ENCODE data around the gene SASH1.
"Not testable (repeated sequence)": the region's sequence is repeated elsewhere in the genome, so short reads cannot be mapped to it uniquely, and the experiment has no call there.

SASH1 gene

DNA sequence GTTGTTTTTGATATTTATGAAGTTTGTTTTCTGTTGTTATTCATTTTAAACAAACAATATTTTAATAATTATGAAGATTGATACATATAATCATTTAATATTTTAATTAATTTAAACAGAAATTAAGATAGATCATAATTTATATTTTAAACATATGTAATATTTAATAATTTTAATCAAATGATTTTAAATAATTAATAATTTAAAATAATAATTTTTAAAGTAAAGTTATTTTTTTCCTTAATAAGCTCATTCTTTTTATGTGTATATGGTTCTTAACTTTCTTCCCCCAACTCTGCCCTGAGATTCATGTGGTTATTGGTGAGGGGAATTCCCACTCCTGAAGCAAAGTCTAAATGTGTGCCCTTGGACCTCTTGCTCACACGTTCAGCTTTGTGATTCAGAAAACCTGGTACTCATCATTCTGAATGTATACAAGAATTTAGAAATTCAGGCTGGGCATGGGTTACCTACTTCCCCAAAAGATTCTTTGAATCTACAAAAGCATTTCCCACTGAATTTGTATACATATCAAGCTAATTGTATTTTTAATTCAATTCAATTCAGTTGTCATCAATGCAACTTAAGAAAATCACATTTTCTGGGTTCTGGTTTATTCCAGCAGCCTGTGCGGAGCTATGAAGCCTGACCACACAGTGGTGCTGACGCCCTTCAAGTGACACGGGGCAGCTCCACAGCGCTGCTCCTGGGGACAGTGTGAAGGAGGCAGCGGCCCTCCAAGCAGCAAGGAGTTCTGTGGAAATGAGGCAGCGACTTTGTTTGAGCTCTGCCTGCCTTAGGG lies 235.2 kb downstream of the SASH1 start:
- in situ Hi-C loops (cut with HindIII; ENCODE audit: low pct_ligation_motif_present, low pct_unique_long_range_greater_than_20kb, low sequenced_read_pairs) = no loop called here
- peak; percentile 76 for DNase-seq

DNA sequence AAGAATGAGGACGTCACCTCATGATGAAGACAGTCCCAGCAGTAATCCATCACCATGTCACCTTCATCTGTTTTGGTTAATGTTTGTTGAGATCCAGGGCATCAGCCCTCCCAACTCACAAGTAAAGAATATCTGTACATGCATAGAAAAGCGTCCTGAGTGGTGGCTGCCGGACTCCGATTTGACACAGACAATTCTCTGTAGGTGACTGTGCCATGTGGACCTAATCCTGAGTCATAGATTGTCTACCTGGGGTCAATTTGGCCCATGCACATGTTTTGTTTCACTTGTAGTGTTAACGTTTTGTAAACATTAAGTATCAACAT lies 235.8 kb downstream of the SASH1 start:
- DNase-seq = no peak
- in situ Hi-C loops (cut with HindIII; ENCODE audit: low pct_ligation_motif_present, low pct_unique_long_range_greater_than_20kb, low sequenced_read_pairs) = no loop called here

DNA sequence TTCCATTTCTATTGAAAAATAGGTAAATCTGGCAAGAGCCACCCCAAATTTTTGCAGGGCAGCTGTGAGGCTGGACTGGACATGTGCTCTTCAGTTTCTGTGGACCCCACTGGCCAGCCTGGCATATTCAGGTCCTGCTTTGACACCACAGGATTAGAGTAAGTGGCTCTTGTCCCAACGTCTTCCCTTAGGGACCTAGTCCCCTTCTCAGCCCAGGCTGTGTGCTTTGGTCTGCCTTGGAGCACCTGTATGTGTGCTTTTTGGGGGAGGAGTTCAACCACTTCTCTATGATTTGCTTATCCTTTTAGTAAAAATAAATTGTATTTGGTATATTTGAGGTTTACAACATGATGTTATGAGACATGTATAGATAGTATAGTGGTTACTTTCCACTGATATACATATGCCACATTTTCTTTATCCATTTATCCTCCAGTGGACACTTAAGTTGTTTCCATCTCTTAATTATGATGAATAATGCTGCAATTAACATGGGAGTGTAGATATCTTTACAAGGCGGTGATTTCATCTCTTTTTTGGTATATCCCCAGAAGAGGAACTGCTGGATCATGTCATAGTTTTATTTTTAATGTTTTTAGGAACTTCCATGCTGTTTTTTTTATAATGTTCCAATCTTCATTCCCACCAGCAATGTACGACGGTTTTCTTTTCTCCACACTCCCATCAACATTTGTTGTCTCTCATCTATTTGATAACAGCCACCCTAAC lies 236.4 kb downstream of the SASH1 start:
- in situ Hi-C loops (cut with HindIII; ENCODE audit: low pct_ligation_motif_present, low pct_unique_long_range_greater_than_20kb, low sequenced_read_pairs) = no loop called here
- DNase-seq = no peak

DNA sequence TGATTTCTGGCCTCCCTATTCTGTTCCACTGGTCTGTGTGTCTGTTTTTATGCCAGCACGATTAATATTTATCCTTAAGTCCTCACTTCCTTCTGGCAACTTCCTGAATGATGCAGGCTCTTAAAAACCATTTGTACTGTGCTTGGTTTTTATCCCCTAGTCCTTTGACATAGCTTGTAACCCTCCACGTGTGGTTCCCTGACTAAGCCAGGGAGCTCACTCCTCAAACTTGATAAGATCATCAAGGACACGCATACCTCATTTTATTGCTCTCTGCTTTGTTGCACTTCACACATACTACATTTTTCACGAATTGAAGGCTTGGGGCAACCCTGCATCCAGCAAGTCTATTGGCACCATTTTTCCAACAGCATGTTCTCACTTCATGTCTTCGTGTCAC lies 237.8 kb downstream of the SASH1 start:
- DNase-seq = no peak
- in situ Hi-C loops (cut with HindIII; ENCODE audit: low pct_ligation_motif_present, low pct_unique_long_range_greater_than_20kb, low sequenced_read_pairs) = no loop called here

DNA sequence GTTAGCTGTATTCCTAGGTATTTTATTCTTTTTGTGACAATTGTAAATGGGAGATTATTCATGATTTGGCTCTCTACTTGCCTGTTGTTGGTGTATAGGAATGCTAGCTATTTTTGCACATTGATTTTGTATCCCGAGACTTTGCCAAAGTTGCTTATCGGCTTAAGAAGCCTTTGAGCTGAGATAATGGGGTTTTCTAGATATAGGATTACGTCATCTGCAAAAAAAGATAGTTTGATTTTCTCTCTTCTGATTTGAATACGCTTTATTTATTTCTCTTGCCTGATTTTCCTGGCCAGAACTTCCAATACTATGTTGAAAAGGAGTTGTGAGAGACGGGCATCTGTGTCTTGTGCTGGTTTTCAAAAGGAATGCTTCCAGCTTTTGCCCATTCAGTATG lies 241.0 kb downstream of the SASH1 start:
- no peak for DNase-seq
- in situ Hi-C loops (cut with HindIII; ENCODE audit: low pct_ligation_motif_present, low pct_unique_long_range_greater_than_20kb, low sequenced_read_pairs) = no loop called here

DNA sequence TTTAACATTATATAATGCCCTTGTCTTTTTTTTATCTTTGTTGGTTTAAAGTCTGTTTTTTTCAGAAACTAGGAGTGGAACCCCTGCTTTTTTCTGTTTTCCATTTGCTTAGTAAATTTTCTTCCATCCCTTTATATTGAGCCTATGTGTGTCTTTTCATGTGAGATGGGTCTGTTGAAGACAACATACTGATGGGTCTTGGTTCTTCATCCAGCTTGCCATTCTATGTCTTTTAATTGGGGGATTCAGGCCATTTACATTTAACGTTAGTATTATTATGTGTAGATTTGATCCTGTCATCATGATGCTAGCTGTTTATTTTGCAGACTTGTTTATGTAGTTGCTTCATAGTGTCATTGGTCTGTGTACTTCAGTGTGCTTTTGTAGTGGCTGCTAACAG lies 243.0 kb downstream of the SASH1 start:
- in situ Hi-C loops (cut with HindIII; ENCODE audit: low pct_ligation_motif_present, low pct_unique_long_range_greater_than_20kb, low sequenced_read_pairs); DNase-seq: not testable (repeated sequence)

DNA sequence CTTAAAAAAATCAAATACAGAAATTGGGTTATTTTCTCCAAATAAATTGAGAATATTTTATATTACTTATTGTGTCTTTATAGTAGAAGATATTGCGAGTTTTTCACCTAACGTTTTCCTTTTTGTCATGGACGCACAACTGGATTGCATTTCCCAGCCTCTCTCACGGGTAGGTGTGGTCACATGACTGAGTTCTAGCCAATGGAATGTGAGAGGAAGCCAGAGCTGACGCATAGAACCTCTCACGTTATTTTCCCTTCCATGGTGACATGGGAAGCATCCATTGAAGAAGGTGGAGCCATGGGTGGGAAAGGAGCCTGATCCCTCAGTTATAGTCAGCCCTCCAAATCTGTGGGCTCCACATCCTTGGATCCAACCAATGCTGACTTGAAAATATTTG lies 248.2 kb downstream of the SASH1 start:
- in situ Hi-C loops (cut with HindIII; ENCODE audit: low pct_ligation_motif_present, low pct_unique_long_range_greater_than_20kb, low sequenced_read_pairs) = no loop called here
- DNase-seq = no peak

DNA sequence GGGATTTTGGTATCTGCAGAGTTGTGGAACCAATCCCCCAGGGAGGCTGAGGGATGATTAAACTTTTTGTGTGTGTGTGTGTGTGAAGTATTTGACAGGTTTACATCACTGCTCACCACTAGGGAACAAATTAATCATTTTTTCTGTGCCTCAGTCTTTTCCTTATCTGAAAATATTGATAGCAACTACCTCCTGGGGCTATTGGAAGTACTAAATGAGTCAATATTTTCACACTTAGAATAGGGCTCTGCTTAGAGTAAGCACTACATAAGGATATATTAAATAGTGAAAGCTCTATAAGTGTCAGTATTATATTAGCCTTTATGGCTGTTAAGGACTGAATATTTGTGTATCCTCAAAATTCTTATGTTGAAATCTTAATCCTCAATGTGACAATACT lies 249.0 kb downstream of the SASH1 start:
- no peak for DNase-seq
- in situ Hi-C loops (cut with HindIII; ENCODE audit: low pct_ligation_motif_present, low pct_unique_long_range_greater_than_20kb, low sequenced_read_pairs) = no loop called here

DNA sequence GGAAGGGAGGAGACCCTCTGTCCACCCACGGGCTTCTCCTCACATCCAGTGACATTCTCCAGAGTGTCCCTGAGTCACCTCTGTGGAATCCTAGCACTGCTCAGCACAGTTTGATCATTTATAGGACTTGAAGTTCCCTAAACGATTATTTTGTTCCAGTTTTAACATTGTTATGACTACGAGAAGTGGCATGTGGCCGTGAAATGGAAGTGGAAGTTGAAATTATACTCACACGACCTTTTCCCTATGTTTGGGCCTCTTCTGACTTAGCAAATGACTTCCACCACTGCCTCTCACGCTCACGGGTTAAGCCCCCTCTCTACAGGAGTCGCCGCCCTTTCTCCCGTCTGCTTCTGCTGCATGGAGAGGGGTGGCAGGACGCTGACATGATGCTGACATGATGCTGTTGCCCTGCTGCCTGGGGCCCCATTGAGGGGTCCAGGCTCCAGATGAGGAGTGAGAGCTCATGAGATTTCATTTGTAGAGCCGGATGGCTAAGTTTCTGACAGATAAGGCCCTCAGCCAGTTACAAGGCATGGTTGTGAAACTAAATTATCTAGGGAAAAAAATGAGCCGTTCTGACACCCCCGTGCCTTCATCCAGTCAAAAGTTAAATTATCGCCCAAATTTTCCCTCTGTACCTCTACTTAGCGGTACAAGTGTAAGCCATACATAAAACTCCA lies 250.6 kb downstream of the SASH1 start:
- DNase-seq = peak; percentile 52
- in situ Hi-C loops (cut with HindIII; ENCODE audit: low pct_ligation_motif_present, low pct_unique_long_range_greater_than_20kb, low sequenced_read_pairs) = no loop called here

DNA sequence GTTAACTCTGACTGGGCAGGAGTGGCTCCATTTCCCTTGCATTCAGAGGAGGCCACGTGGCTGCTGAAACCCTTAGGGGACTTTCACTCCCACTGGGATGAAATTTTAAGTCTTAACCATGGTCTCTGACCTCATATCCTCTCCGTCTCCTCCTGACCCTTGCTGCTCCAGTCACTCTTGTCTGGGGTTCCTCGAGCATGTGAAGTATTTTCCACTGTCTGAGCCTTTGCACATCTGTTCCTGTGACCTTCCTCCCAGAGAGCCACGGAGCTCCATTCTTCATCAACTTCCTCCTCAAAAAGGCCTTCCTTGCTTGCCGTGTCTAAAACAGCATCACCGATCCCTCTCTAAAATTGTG lies 251.2 kb downstream of the SASH1 start:
- in situ Hi-C loops (cut with HindIII; ENCODE audit: low pct_ligation_motif_present, low pct_unique_long_range_greater_than_20kb, low sequenced_read_pairs) = no loop called here
- DNase-seq = no peak

DNA sequence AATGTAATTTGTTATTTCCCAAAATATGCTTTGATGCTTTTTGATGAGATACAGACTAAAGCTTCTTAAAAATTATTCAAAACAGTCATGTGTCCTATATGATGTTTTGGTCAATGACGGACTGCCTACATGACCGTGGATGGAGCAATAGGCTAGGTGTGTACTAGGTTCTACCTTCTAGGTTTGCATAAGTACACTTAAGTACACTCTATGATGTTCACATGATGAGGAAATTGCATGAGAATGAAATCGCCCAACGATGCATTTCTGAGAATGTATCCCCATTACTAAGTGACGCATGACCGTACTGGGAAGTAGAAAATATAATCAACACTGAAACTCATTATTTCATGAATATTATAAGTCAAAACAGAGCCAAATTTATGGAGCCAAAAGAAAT lies 252.9 kb downstream of the SASH1 start:
- in situ Hi-C loops (cut with HindIII; ENCODE audit: low pct_ligation_motif_present, low pct_unique_long_range_greater_than_20kb, low sequenced_read_pairs) = no loop called here
- no peak for DNase-seq

DNA sequence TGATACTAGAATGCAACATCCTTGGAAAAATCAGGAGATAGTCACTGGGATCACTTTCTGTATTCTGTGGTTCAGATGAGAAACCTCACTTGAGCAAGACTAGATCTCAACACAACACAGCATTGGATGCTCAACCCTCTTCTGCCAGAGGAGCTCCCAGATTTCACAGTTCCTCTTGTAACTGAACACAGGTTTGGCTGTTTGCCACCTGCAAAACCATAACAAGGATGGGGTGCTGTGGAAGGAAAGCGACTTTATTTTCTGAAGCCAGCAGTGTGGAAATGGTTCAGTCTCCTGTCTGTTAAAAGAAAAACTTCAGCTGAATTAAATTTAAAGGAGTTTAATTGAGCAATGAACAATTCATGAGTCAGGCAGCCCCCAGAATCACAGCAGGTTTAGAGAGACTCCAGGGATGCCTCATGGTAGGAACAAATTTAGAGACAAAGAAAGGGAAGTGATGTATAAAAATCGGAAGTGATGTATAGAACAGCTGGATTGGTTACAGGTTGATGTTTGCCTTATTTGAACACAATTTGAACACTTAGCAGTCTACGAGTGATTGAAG lies 254.3 kb downstream of the SASH1 start:
- in situ Hi-C loops (cut with HindIII; ENCODE audit: low pct_ligation_motif_present, low pct_unique_long_range_greater_than_20kb, low sequenced_read_pairs) = no loop called here
- no peak for DNase-seq

DNA sequence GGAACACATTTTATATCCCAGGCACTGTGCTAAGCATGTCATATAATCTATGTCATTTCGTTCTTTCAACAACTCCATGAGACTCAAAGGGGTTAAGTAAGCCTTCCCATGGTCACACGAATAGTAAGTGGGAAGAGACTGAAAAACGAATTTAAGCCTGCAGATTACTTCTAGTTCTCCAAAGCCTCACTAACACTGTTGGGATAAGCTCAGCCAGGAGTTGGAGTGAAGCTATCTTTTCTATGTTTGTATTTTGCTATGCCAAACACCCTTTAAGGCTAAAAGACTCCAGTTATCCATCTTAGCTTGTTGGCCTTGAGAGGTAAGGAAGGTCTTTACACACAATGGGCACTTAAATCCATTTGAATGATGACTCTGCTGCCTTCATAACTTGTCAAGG lies 256.1 kb downstream of the SASH1 start:
- in situ Hi-C loops (cut with HindIII; ENCODE audit: low pct_ligation_motif_present, low pct_unique_long_range_greater_than_20kb, low sequenced_read_pairs) = no loop called here

DNA sequence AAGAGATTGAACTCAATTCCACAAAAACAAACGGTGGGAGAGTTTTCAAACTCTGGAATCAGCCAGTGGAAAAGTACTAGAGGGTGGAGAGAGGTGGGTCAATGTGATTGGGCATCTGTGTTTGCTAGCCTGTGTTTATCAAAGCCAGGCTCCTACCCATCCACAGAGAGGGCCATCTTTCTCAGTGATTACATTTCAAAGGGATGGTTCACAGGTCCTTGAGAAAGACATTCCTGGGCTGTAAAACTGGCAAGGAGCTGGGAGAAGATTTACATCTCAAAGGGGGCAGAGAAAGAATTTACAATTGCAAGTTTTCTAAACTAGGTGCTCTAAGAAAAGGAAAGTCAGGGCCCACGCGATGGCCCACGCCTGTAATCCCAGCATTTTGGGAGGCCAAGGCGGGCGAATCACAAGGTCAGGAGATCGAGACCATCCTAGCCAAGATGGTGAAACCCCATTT lies 257.4 kb downstream of the SASH1 start:
- DNase-seq = no peak
- in situ Hi-C loops (cut with HindIII; ENCODE audit: low pct_ligation_motif_present, low pct_unique_long_range_greater_than_20kb, low sequenced_read_pairs) = no loop called here

More for the DNA sequence above, 256.1 kb downstream of the SASH1 start:
- no peak for DNase-seq
